Prostate gland (tissue), 2 donors: ENCODE data around the gene C1QL2. TPM values are rescaled to one million over a fixed set of nuclear protein-coding genes. Genes with fewer than 3 reads are reported as not detected.

Experiments used
- DNase-seq: peaks from one replicate; pipeline ENCODE4 v3.0.0-alpha.2; 2019; ENCODE audit warnings: low spot score
- H3K27ac ChIP-seq, 2 donors: fragments of 200-600 bp; sonication (generic); 2 replicates each; pipeline ENCODE4 v1.5.1; 2017 to 2019
- H3K27me3 ChIP-seq: fragments of 200-600 bp; sonication (generic); replicated peaks from 2 replicates; pipeline ENCODE4 v1.5.1; 2019; ENCODE audit not compliant: insufficient read depth
- H3K36me3 ChIP-seq, 2 donors: fragments of 200-600 bp; sonication (generic); 1 replicate in 1 of 2; 2 replicates in 1 of 2; pipeline versions ENCODE4 v1.5.1 to v1.8.1; 2017 to 2019
- H3K4me1 ChIP-seq: fragments of 200-600 bp; sonication (generic); replicated peaks from 2 replicates; pipeline ENCODE4 v1.5.1; 2019
- H3K4me3 ChIP-seq, 2 donors: fragments of 200-600 bp; sonication (generic); 2 replicates each; pipeline ENCODE4 v1.5.1; 2017 to 2019
- H3K9me3 ChIP-seq: fragments of 200-600 bp; sonication (generic); 2 replicates; pipeline ENCODE4 v1.5.1; 2017
- POLR2A ChIP-seq: fragments of 450-650 bp; IDR thresholded peaks from one replicate; pipeline ENCODE4 v1.6.1; 2016; ENCODE audit warnings: antibody characterized with exemption, mild to moderate bottlenecking
- POLR2AphosphoS5 ChIP-seq: sonication (generic); formaldehyde crosslinking; IDR thresholded peaks from one replicate; pipeline ENCODE4 v1.6.1; 2017; ENCODE audit warnings: antibody characterized with exemption
- WGBS: methylation state at CpG from one replicate; pipeline ENCODE4 v1.1.5; 2018; 5-methylcytosine and 5-hydroxymethylcytosine counted together
- intact Hi-C: fragments of 100-400 bp; cut with DNase I; formaldehyde crosslinking; loops from one replicate; pipeline ENCODE4 v1.14.2; 2022
- total RNA-seq, 2 donors: library from RNA; depleted of rRNA; stranded (reverse); fragments of >200 nt; gene quantifications; one replicate each; pipeline ENCODE4 v1.1.0, GENCODE V29; 2016
- TF ChIP-seq, protein P1 (sequence below), 4 experiments: fragments of 200-600 bp in 2 of 4; fragments of 450-650 bp in 2 of 4; sonication (generic) in 2 of 4; IDR thresholded peaks; 1 replicate in 3 of 4; 2 replicates in 1 of 4; pipeline ENCODE4 v1.5.1; 2016 to 2019; ENCODE audit warnings: antibody characterized with exemption in 4 of 4, mild to moderate bottlenecking in 2 of 4, moderate library complexity in 2 of 4

Gene C1QL2
- total RNA-seq, 2 donors from 2014 or later: 0.23 to 1.4 TPM

DNA sequence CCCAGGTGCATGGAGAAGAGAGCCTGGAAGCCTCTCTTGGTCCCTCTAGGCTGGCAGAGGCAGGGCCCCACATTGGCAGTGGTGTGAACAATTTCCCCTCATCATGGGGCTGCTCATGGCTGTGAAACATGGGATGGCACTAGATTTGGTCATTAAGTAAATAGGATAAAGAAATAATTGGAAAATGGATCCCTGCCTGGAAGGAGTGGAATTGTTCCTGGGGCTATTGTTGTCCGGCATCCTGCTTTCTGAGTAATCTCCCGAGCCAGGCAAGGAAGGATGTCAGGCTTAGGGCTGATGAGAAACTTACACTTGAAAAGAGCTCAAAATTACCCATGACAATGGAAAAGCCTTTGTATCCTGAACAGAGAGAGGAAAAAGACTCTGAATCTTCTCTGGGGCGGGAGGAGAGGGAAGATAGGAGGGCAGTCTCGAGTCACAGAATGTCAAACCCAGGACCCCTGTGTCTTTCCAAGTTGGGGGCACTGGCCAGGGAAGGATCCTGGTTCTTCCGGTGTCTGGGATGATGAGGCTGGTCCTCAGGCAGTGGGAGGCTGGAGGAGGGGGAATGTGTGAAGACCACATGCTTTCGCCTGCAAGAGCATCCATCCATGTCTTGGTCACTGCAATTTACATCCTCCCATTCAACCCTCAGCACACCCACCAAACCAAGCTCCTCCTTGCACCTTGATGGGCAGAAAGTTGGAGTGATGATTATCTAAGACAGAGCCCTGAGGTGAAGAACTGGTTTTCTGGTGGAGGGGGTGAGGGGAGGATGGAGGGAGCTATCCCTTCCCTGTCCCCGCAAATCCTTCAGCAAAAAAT is 38.0 kb upstream of the C1QL2 start:
- Histone ChIP-seq H3K4me1 (no peaks in the 10 kb centered on the region), H3K4me3 (no peak overlapping the region), H3K36me3 (no peaks in the 10 kb centered on the region), H3K27me3 (no peaks in the 10 kb centered on the region), H3K9me3 (no peaks in the 10 kb centered on the region), H3K27ac (no peak overlapping the region)
- intact Hi-C loops: no loop called here
- no peak for DNase-seq
- WGBS: 60% methylated on average over 7 of the region's 7 CpGs
- TF ChIP-seq, protein P1, sequence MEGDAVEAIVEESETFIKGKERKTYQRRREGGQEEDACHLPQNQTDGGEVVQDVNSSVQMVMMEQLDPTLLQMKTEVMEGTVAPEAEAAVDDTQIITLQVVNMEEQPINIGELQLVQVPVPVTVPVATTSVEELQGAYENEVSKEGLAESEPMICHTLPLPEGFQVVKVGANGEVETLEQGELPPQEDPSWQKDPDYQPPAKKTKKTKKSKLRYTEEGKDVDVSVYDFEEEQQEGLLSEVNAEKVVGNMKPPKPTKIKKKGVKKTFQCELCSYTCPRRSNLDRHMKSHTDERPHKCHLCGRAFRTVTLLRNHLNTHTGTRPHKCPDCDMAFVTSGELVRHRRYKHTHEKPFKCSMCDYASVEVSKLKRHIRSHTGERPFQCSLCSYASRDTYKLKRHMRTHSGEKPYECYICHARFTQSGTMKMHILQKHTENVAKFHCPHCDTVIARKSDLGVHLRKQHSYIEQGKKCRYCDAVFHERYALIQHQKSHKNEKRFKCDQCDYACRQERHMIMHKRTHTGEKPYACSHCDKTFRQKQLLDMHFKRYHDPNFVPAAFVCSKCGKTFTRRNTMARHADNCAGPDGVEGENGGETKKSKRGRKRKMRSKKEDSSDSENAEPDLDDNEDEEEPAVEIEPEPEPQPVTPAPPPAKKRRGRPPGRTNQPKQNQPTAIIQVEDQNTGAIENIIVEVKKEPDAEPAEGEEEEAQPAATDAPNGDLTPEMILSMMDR (IDR thresholded peaks at IDR 0.05): no peak
- TF ChIP-seq POLR2A (no peak), POLR2AphosphoS5 (no peak)

DNA sequence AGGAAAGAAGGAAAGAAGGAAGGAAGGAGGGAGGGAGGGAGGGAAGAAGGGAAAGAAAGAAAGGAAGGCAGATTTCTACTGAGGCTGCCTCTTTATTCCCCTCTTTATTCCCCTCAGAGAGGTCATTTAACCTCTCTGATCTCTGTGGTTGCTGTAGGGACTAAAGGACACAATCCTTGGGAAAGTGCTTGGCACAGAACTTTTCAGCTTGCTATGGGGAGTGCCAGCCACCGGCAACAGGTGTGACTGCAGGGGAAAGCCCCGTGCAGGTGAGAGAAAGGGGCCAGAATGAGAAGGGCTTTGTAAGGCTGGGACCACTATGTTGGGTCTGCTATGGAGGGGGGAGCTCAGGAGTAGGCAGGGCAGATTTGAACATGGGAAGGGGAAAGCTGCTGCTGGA is 37.3 kb upstream of the C1QL2 start:
- Histone ChIP-seq H3K4me3 (no peak overlapping the region), H3K36me3 (no peaks in the 10 kb centered on the region), H3K27ac (no peak overlapping the region), H3K27me3 (no peaks in the 10 kb centered on the region), H3K9me3 (no peaks in the 10 kb centered on the region), H3K4me1 (no peaks in the 10 kb centered on the region)
- 12% methylated on average over 2 of the region's 2 CpGs for WGBS
- intact Hi-C loops: no loop called here
- DNase-seq: no peak
- no peak for TF ChIP-seq POLR2AphosphoS5
- TF ChIP-seq POLR2A: no peak

DNA sequence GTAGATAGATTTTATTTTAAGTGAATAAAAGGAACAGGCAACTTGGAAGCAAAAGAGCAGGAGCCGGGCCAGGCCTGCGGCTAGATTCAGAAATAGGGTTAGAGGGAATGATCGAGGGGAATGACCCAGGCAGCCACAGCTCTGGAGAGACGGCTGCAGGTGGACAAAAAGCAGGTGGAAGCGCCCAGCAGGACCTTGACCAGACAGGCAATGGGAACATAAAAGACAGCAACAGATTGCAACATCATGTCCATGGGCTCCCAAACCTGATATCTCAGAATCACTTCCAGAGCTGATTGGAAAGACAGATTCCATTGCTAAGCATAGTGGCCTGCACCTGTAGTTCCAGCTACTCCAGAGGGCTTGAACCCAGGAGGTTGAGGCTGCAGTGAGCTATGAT is 36.5 kb upstream of the C1QL2 start:
- Histone ChIP-seq H3K4me1 (no peaks in the 10 kb centered on the region), H3K4me3 (no peak overlapping the region), H3K27ac (no peak overlapping the region), H3K36me3 (no peaks in the 10 kb centered on the region), H3K27me3 (no peaks in the 10 kb centered on the region), H3K9me3 (no peaks in the 10 kb centered on the region)
- no peak for TF ChIP-seq POLR2A
- TF ChIP-seq POLR2AphosphoS5: no peak
- TF ChIP-seq, protein P1 (IDR thresholded peaks at IDR 0.05): no peak
- intact Hi-C loops: no loop called here
- WGBS: 85% methylated on average over 5 of the region's 5 CpGs
- DNase-seq: no peak

DNA sequence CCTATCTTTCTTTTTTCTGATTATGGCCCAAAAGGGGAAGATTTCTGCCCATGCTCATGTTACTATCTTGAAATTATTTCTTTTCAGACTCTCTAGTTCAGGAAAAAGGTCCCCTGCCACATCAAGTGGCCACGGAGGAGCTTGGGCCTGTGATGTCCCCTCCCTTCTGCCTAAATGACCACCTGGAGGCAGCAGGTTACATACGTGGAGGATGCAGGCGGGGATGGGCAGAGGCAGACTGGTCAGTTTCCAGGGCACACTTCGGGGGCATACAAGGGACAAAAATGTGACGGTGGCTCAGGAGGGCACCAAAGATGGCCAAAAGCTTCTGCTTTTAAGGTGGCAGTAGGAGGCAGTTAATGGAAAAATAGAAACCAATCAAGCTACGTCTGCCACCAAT is 34.3 kb upstream of the C1QL2 start:
- Histone ChIP-seq H3K9me3 (no peaks in the 10 kb centered on the region), H3K27ac (no peak overlapping the region), H3K4me3 (no peak overlapping the region), H3K4me1 (no peaks in the 10 kb centered on the region), H3K27me3 (no peaks in the 10 kb centered on the region), H3K36me3 (no peaks in the 10 kb centered on the region)
- no peak for DNase-seq
- intact Hi-C loops: no loop called here
- TF ChIP-seq POLR2A (no peak), POLR2AphosphoS5 (no peak)
- TF ChIP-seq, protein P1 (IDR thresholded peaks at IDR 0.05): no peak
- WGBS: 65% methylated on average over 6 of the region's 6 CpGs

DNA sequence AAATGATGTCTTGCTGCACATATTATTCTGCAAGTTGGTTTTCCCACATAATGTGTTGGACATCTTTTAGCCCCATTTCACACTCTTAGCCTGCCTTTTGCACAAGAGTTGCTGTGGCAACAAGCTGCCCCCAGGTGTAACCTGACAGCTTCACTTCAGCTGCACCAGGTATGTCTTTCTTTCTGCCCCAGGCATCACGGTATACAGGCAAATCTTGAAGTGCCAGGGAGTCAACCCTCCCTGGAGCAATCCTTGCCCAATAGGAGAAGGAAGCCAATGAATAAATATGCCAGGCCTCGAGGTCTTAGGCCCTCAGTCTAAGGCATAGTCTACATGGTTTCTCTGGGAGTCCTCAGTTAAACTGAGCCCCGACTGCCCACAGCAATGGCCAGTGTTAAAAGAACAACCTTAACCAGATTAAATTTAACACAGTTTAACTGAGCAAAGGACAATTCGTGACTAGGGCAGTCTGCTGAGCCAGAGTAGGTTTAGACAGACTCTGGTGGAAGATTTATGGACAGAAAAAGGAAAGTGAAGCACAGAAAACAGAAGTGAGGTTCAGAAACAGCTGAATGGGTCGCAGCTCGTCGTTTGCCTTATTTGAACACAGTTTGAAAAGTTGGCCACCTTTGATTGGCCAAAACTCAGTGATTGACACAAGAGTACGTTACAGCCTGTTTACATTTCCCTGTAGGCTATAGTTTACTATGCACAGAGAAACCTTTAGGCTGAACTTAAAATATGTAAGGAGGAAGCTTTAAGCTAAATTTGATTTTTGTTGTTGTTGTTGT is 32.0 kb upstream of the C1QL2 start:
- Histone ChIP-seq H3K9me3 (no peaks in the 10 kb centered on the region), H3K36me3 (no peaks in the 10 kb centered on the region), H3K27me3 (no peaks in the 10 kb centered on the region), H3K27ac (no peak overlapping the region), H3K4me3 (no peak overlapping the region), H3K4me1 (no peaks in the 10 kb centered on the region)
- DNase-seq: no peak
- TF ChIP-seq, protein P1 (IDR thresholded peaks at IDR 0.05): no peak
- TF ChIP-seq POLR2A (no peak), POLR2AphosphoS5 (no peak)
- intact Hi-C loops: no loop called here
- WGBS: 39% methylated on average over 8 of the region's 8 CpGs
